Measurements from ENCODE around the gene SDK1.
"Not testable (repeated sequence)": the region's sequence is repeated elsewhere in the genome, so short reads cannot be mapped to it uniquely, and the experiment has no call there.

GRCh38 chr7:4260116-4260515 is 959.1 kb downstream of the SDK1 start:
- TF ChIP-seq CTCF (IDR thresholded peaks at IDR 0.05; ENCODE audit: extremely low read depth in 1 of 2, insufficient read depth in 1 of 2, low read depth in 1 of 2, low read length in 2 of 2); MYC (IDR thresholded peaks at IDR 0.05; ENCODE audit: low read depth, low read length); EZH2 (IDR thresholded peaks at IDR 0.05; ENCODE audit: borderline replicate concordance, low read depth, low read length, severe bottlenecking); GATA2 (IDR thresholded peaks at IDR 0.05; ENCODE audit: insufficient read depth, insufficient read length, low read depth, low read length); POLR2A (IDR thresholded peaks at IDR 0.05; ENCODE audit: low read depth, low read length); POLR2AphosphoS5 (IDR thresholded peaks at IDR 0.05; ENCODE audit: insufficient read depth, low read depth, low read length); MAX (IDR thresholded peaks at IDR 0.05; ENCODE audit: insufficient read depth, insufficient read length); JUN (IDR thresholded peaks at IDR 0.05; ENCODE audit: borderline replicate concordance, insufficient read depth, insufficient read length, low read depth): not testable (repeated sequence)

Measured in endothelial cell of umbilical vein (primary cell).